Measurements from ENCODE around the gene BEST2.
A peak's percentile ranks its signal among the peaks of the same experiment; 100 is the strongest.

Gene BEST2

GRCh38 chr19:12733369-12734214 is 18.0 kb upstream of the BEST2 start:
- Histone ChIP-seq H3K4me1 (peaks cover 5 to 51% (median 39%) of the 10 kb centered on the region in 4 donors), H3K27me3 (no peaks in the 10 kb centered on the region), H3K36me3 (peaks cover 17 to 33% (median 30%) of the 10 kb centered on the region in 3 donors), H3K9me3 (no peaks in the 10 kb centered on the region), H3K4me3 (peak overlapping the region; percentile 91 to 100), H3K27ac (peak overlapping the region; percentile 94 to 97)
- no peak for TF ChIP-seq CTCF (IDR thresholded peaks at IDR 0.05)
- intact Hi-C loops (cut with DNase I; ENCODE audit: low total_unique reads), result loop anchor here (2.0 kb wide), 1 partner anchor 53 kb away; the partner anchor contains the start of gene DHPS
- DNase-seq, result no peak

- DNase-seq, result peak; percentile 97 to 98
- Histone ChIP-seq H3K4me3 (peak within 1 kb of the TSS; percentile 75 to 87), H3K9me3 (no peaks in the 10 kb centered on the region), H3K27ac (peak within 1 kb of the TSS; percentile 81 to 82), H3K27me3 (no peaks in the 10 kb centered on the region), H3K4me1 (peaks cover 5 to 44% (median 36%) of the 10 kb centered on the region in 4 donors), H3K36me3 (peaks cover 25 to 37% (median 31%) of the 10 kb centered on the region in 3 donors)
- peak in 1 of 2 experiments; percentile 45 for TF ChIP-seq CTCF (IDR thresholded peaks at IDR 0.05)
- intact Hi-C loops (cut with DNase I; ENCODE audit: low total_unique reads), result no loop called here
Observed at GRCh38 chr19:12736995-12737834, 14.4 kb upstream of the BEST2 start, which contains the start of gene GET3. TSS of gene GET3 (plus strand) at chr19:12737497. CDS start at chr19:12737506, 9 bp downstream.

GRCh38 chr19:12737835-12738351 is 13.7 kb upstream of the BEST2 start:
- intact Hi-C loops (cut with DNase I; ENCODE audit: low total_unique reads), result no loop called here

GRCh38 chr19:12745166-12745897 is 6.3 kb upstream of the BEST2 start:
- no peak for DNase-seq
- Histone ChIP-seq H3K4me3 (no peak overlapping the region), H3K9me3 (no peaks in the 10 kb centered on the region), H3K36me3 (peaks cover 50 to 81% (median 65%) of the 10 kb centered on the region in 3 donors), H3K27ac (no peak overlapping the region), H3K27me3 (peaks cover 0 to 11% of the 10 kb centered on the region in 2 donors), H3K4me1 (no peaks in the 10 kb centered on the region)
- TF ChIP-seq CTCF (IDR thresholded peaks at IDR 0.05), result no peak
- intact Hi-C loops (cut with DNase I; ENCODE audit: low total_unique reads), result no loop called here

More at GRCh38 chr19:12737835-12738351, 13.7 kb upstream of the BEST2 start:
- H3K27me3 ChIP-seq, result no peaks in the 10 kb centered on the region
- DNase-seq, result no peak
- H3K27ac ChIP-seq, result peak overlapping the region; percentile 81 to 82
- H3K4me1 ChIP-seq, result peaks cover 4 to 37% (median 30%) of the 10 kb centered on the region in 4 donors
- H3K36me3 ChIP-seq, result peaks cover 32 to 44% (median 35%) of the 10 kb centered on the region in 3 donors
- no peaks in the 10 kb centered on the region for H3K9me3 ChIP-seq
- H3K4me3 ChIP-seq, result peak overlapping the region; percentile 75 to 87
- TF ChIP-seq CTCF (IDR thresholded peaks at IDR 0.05), result no peak

- Histone ChIP-seq H3K4me3 (no peak overlapping the region), H3K36me3 (peaks cover 31 to 51% (median 43%) of the 10 kb centered on the region in 3 donors), H3K27ac (no peak overlapping the region), H3K27me3 (peaks cover 0 to 31% of the 10 kb centered on the region in 2 donors), H3K9me3 (no peaks in the 10 kb centered on the region), H3K4me1 (no peaks in the 10 kb centered on the region)
- intact Hi-C loops (cut with DNase I; ENCODE audit: low total_unique reads), result no loop called here
- no peak for TF ChIP-seq CTCF (IDR thresholded peaks at IDR 0.05)
- DNase-seq, result no peak
Observed at GRCh38 chr19:12748489-12748888, 3.1 kb upstream of the BEST2 start.

Measured in tibial artery (tissue), 4 donors.